ENCODE measurements around the gene LRCH3.
"Not testable (repeated sequence)": the region's sequence is repeated elsewhere in the genome, so short reads cannot be mapped to it uniquely, and the experiment has no call there.

The LRCH3 gene

DNA sequence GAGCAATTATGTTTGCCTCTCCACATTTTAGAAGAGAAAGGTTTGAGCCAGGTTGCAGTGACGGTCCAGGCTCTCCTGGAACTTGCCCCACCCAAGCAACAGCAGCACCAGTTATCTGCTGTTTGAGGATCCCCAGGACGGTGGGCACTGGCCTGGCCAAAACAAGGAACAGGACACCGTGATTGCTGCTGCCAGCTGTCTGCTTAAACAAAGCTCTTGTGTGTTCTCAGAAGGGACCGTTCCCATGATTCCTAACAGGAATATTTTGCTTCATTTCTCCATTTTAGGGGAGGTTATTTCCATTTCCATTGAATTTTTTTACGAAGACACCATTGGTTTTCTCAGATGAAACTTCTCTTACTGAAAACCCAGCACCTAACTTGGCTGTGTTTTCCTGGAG, 92.5 kb downstream of the LRCH3 start:
- DNase-seq (ENCODE audit: low read depth in 2 of 2) = no peak

DNA sequence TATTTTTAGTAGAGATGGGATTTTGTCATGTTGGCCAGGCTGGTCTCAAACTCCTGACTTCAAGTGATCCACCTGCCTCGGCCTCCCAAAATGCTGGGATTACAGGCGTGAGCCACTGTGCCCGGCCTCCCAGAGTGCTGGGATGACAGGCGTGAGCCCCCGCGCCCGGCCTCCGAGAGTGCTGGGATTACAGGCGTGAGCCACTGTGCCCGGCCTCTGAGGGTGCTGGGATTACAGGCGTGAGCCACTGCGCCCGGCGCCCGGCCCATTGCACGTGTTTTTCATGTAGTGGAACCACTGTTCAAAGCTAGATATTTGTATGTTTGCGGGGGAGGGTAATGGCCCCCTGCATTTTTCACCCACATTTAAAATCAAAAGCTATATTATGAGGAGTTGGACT, 93.3 kb downstream of the LRCH3 start:
- not testable (repeated sequence) for DNase-seq (ENCODE audit: low read depth in 2 of 2)

- DNase-seq (ENCODE audit: low read depth in 2 of 2) = not testable (repeated sequence)
Observed at GRCh38 chr3:197886052-197886451, 95.0 kb downstream of the LRCH3 start.

GRCh38 chr3:197887430-197888053, 96.5 kb downstream of the LRCH3 start:
- not testable (repeated sequence) for DNase-seq (ENCODE audit: low read depth in 2 of 2)

DNA sequence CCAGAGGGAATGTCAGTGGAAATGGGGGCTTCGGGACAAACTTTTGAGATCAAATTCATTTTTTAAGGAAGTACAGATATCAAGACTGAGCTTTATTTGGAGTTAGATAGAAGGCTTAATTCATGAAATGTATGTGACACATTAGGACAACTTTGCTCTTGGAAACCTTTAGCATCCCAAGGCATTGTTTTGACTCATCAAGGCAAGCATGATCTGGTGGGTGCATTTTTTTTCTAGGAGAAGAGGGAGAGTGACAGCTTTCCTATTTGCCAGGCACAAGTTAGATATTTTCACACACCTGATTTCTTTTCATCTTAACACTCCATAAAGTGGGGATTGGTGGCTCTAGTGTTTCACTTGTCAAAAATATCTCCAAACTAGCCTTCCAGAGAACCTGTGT, 97.5 kb downstream of the LRCH3 start:
- DNase-seq (ENCODE audit: low read depth in 2 of 2) = no peak

DNA sequence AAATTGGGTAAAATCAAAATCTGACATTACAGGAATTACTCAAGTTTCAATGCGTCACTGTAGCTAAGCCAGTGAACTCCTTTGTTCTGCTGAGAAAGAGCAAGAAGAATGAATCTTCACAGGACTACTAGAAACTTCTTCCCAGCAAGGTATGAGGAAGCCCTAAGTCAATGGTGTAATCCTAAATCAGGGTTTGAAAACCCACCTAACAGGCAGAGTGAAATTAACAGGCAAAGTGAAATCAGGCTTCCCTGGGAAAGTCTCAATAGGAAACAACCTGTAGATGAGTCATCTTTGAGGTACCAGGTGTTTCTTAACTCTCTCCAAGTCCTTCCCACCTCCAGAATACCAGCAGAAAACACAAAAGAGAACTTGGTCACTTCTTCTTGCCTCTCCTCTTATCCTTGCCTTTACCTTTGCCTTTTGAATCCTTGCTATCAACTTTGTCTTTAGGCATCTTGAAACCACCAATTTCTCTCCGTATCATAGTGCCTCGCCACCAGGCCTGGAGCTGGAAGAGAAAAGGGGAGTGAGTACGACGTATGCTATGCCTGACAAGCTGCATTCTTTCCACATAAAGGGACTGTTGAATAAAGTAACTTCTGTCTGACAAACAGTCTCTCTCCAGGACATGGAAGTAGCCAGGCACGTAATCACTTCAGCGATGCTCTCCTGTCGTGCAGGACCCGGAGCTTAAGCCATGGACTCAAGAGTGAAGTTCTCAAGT, 98.3 kb downstream of the LRCH3 start:
- no peak for DNase-seq (ENCODE audit: low read depth in 2 of 2)

DNA sequence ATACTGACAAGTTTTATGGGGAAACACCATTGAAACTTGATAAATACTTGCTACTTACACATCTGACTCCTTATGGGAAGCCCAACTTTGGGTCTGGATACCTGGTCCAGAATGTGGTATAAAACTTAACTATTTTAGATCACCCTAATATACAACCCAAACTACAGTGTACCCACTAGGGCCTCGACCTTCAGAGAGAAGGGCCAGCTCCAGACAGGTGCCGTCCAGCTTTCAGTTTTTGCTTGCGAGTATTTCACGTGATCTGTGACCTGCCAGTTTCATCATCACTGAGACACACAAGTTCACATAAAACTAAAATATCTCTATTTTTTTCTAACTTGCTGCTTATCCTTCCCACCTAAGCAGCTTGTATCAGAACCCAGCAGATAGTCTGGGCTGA, 99.6 kb downstream of the LRCH3 start:
- DNase-seq (ENCODE audit: low read depth in 2 of 2) = no peak

GRCh38 chr3:197892162-197892561, 101.1 kb downstream of the LRCH3 start:
- no peak for DNase-seq (ENCODE audit: low read depth in 2 of 2)

DNA sequence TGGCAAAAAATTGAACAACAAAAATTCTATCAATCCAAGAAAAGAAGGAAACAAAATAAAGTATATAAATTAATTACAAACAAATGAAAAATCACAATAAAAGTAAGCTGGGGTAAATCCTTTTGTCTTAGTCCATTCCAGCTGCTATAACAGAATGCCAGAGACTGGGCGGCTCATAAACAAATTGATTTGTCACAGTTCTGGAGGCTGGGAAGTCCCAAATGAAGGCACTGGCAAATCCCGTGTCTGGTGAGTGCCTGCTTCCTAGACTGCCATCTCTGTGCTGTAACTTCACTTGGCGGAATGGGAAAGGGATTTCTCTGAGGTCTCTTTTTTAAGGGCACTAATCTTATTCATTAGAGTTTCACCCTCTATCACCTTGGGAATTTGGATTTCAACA, 105.4 kb downstream of the LRCH3 start:
- no peak for DNase-seq (ENCODE audit: low read depth in 2 of 2)

- DNase-seq (ENCODE audit: low read depth in 2 of 2) = no peak
Observed at GRCh38 chr3:197899833-197900478, 108.9 kb downstream of the LRCH3 start.

DNA sequence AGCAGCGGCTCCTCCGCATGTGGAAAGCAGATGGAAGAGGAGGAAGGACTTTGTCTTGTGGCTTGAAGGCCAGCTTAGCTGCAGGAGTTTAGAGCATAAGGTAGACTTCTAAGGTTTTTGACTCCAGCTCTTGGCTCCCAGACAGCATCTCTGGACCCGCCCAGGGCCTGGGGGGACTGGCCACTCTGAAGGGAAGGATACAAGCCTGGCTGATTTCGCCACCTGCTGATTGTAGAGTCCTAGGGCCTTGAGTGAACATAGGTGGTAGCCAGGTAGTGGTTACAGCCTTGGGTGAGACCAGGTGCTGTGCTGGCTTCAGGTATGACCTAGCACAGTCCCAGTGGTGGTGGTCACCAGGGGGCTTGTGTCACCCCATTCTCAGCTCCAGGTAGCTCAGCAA, 110.6 kb downstream of the LRCH3 start:
- DNase-seq (ENCODE audit: low read depth in 2 of 2) = no peak

- peak; percentile 80 to 86 for DNase-seq (ENCODE audit: low read depth in 2 of 2)
Observed at GRCh38 chr3:197906023-197906849, 115.2 kb downstream of the LRCH3 start.

DNA sequence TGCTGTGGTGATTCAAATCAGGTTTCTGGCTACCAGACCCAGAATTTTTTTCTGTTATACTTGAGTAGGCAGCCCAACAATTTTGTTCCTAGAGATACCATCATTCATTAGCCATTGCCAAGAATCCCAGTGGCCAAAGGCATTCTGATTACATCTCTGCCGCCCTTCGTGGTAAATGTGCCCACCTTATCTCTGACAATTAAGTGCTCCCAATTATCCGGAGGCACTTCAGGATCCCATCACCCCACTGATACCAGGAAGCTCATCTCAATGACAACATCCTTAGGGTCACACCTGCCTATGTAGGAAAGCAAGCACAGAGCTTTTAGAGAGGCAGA, 115.8 kb downstream of the LRCH3 start:
- DNase-seq (ENCODE audit: low read depth in 2 of 2) = no peak

- no peak for DNase-seq (ENCODE audit: low read depth in 2 of 2)
Observed at GRCh38 chr3:197907196-197907595, 116.1 kb downstream of the LRCH3 start.

DNA sequence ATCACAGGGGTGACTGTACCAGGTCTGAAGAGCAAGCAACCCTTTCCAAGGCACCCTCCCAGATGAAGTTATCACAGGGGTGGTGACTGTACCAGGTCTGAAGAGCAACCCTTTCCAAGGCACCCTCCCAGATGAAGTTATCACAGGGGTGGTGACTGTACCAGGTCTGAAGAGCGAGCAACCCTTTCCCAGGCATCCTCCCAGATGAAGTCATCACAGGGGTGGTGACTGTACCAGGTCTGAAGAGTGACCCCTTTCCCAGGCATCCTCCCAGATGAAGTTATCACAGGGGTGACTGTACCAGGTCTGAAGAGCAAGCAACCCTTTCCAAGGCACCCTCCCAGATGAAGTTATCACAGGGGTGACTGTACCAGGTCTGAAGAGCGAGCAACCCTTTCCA, 117.5 kb downstream of the LRCH3 start:
- DNase-seq (ENCODE audit: low read depth in 2 of 2) = not testable (repeated sequence)

- no peak for DNase-seq (ENCODE audit: low read depth in 2 of 2)
Observed at GRCh38 chr3:197908957-197909701, 118.1 kb downstream of the LRCH3 start.

- DNase-seq (ENCODE audit: low read depth in 2 of 2) = no peak
Observed at GRCh38 chr3:197912741-197913476, 121.9 kb downstream of the LRCH3 start.

DNA sequence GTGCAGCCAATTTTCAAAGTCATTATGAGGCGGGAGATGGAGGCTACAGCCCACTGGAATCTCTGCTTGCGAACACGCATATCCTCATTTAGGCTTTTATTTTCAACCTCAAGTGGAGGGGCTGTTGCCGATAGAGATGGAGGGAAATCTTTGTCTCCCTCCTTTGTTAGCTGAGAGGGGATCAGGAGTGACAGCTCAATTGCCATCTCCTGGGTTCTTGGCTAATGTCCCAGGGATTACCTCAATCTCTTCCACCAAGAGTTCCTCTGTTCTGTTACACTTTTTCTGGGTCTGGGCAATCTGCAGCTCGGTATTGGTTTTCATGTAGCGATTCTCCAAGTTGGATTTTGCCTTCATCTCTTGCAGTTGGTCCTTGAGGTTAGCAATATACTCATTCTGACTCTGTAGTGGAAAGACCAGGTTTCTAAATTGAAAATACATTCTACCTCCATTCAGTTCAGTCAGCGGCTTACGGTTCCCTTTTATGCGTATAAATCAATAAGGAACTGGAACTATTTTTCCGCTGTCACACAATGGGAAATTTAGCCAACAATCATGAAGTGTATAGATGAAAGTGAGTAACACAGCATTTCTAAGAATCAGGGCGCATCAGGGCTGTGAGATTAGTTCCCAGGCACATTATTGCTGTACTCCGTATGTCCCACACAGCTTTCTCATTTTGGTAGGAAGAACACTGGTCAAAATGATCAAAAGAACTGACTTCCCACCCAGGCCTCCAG, 122.8 kb downstream of the LRCH3 start:
- no peak for DNase-seq (ENCODE audit: low read depth in 2 of 2)

- not testable (repeated sequence) for DNase-seq (ENCODE audit: low read depth in 2 of 2)
Observed at GRCh38 chr3:197921429-197922275, 130.6 kb downstream of the LRCH3 start.

Data from stimulated activated CD4-positive, alpha-beta T cell treated with anti-CD3 and anti-CD28 coated beads, Interleukin-15, amount 100 ng/mL, for 48 hours (primary cell).